Nephron (organoid): ENCODE data around the gene PITPNM1.
A peak's percentile ranks its signal among the peaks of the same experiment; 100 is the strongest.

Source experiments
- H3K27ac Mint-ChIP-seq, 3 experiments: 2 replicates each; pipeline ENCODE4 v1.8.0; 2020; ENCODE audit warnings: mixed read lengths in 3 of 3, mild to moderate bottlenecking in 2 of 3, moderate library complexity in 1 of 3
- H3K27me3 Mint-ChIP-seq: 2 replicates; pipeline ENCODE4 v1.8.0; 2021; ENCODE audit warnings: low read depth, mild to moderate bottlenecking, moderate library complexity, mixed read lengths
- H3K36me3 Mint-ChIP-seq: 2 replicates; pipeline ENCODE4 v1.8.0; 2020; ENCODE audit warnings: low read depth, mixed read lengths
- H3K4me1 Mint-ChIP-seq: 2 replicates; pipeline ENCODE4 v1.8.0; 2020; ENCODE audit warnings: mixed read lengths
- H3K4me3 Mint-ChIP-seq, 3 experiments: 2 replicates each; pipeline ENCODE4 v1.8.0; 2020; ENCODE audit warnings: mild to moderate bottlenecking in 3 of 3, mixed read lengths in 3 of 3, moderate library complexity in 2 of 3
- H3K9me3 Mint-ChIP-seq: 2 replicates; pipeline ENCODE4 v1.8.0; 2020; ENCODE audit warnings: mixed read lengths
- CTCF ChIP-seq, 3 experiments: fragments of 200-600 bp; sonication (generic); IDR thresholded peaks; one replicate each; pipeline ENCODE4 v1.5.0; 2021; ENCODE audit warnings: antibody characterized with exemption in 3 of 3; ENCODE audit not compliant: unreplicated experiment in 3 of 3

PITPNM1 gene

GRCh38 chr11:67470337-67471002 is 34.7 kb downstream of the PITPNM1 start:
- no peaks in the 10 kb centered on the region for H3K9me3 Mint-ChIP-seq
- no peak for TF ChIP-seq CTCF (IDR thresholded peaks at IDR 0.05; ENCODE audit: unreplicated experiment in 3 of 3)
- H3K36me3 Mint-ChIP-seq: no peaks in the 10 kb centered on the region
- no peaks in the 10 kb centered on the region for H3K27me3 Mint-ChIP-seq
- peak overlapping the region in 1 of 3 experiments; percentile 54 for H3K27ac Mint-ChIP-seq
- H3K4me3 Mint-ChIP-seq: peak overlapping the region; percentile 40 to 95 (median 91)
- peaks cover 6% of the 10 kb centered on the region for H3K4me1 Mint-ChIP-seq

- no peaks in the 10 kb centered on the region for H3K36me3 Mint-ChIP-seq
- peak overlapping the region; percentile 44 to 93 (median 79) for H3K27ac Mint-ChIP-seq
- no peak for TF ChIP-seq CTCF (IDR thresholded peaks at IDR 0.05; ENCODE audit: unreplicated experiment in 3 of 3)
- peaks cover 6% of the 10 kb centered on the region for H3K4me1 Mint-ChIP-seq
- H3K4me3 Mint-ChIP-seq: peak overlapping the region; percentile 91 to 95 (median 95)
- H3K27me3 Mint-ChIP-seq: no peaks in the 10 kb centered on the region
- no peaks in the 10 kb centered on the region for H3K9me3 Mint-ChIP-seq
Observed at GRCh38 chr11:67469508-67469811, 35.7 kb downstream of the PITPNM1 start.

- H3K27me3 Mint-ChIP-seq: no peaks in the 10 kb centered on the region
- H3K4me1 Mint-ChIP-seq: peaks cover 6% of the 10 kb centered on the region
- TF ChIP-seq CTCF (IDR thresholded peaks at IDR 0.05; ENCODE audit: unreplicated experiment in 3 of 3): peak; percentile 21 to 52 (median 29)
- H3K27ac Mint-ChIP-seq: peak within 1 kb of the TSS; percentile 89 to 93 (median 92)
- no peaks in the 10 kb centered on the region for H3K9me3 Mint-ChIP-seq
- H3K36me3 Mint-ChIP-seq: no peaks in the 10 kb centered on the region
- peak within 1 kb of the TSS; percentile 91 to 95 (median 95) for H3K4me3 Mint-ChIP-seq
Observed at GRCh38 chr11:67468759-67469507, 36.2 kb downstream of the PITPNM1 start, which contains the start of gene TMEM134. Gene TMEM134 (minus strand): TSS chr11:67469251. CDS start chr11:67469192, 59 bp downstream.

- no peaks in the 10 kb centered on the region for H3K27me3 Mint-ChIP-seq
Observed at GRCh38 chr11:67468456-67468758, 36.8 kb downstream of the PITPNM1 start.

GRCh38 chr11:67468056-67468455 is 37.1 kb downstream of the PITPNM1 start:
- Mint-ChIP-seq H3K9me3 (no peaks in the 10 kb centered on the region), H3K27me3 (no peaks in the 10 kb centered on the region)

More at GRCh38 chr11:67468456-67468758, 36.8 kb downstream of the PITPNM1 start:
- TF ChIP-seq CTCF (IDR thresholded peaks at IDR 0.05; ENCODE audit: unreplicated experiment in 3 of 3): no peak
- peaks cover 6% of the 10 kb centered on the region for H3K4me1 Mint-ChIP-seq
- H3K36me3 Mint-ChIP-seq: no peaks in the 10 kb centered on the region
- peak overlapping the region; percentile 89 to 93 (median 92) for H3K27ac Mint-ChIP-seq
- no peaks in the 10 kb centered on the region for H3K9me3 Mint-ChIP-seq
- peak overlapping the region; percentile 91 to 95 (median 95) for H3K4me3 Mint-ChIP-seq

More at GRCh38 chr11:67468056-67468455, 37.1 kb downstream of the PITPNM1 start:
- peak overlapping the region; percentile 91 to 95 (median 95) for H3K4me3 Mint-ChIP-seq
- TF ChIP-seq CTCF (IDR thresholded peaks at IDR 0.05; ENCODE audit: unreplicated experiment in 3 of 3): no peak
- H3K36me3 Mint-ChIP-seq: no peaks in the 10 kb centered on the region
- H3K4me1 Mint-ChIP-seq: peaks cover 6% of the 10 kb centered on the region
- H3K27ac Mint-ChIP-seq: peak overlapping the region; percentile 89 to 93 (median 92)
